Measurements from ENCODE around the gene YTHDF1. TPM values are rescaled to one million over a fixed set of nuclear protein-coding genes. Genes with fewer than 3 reads are reported as not detected.

The YTHDF1 gene
- total RNA-seq, 1 donor from 2014 or later = 32.6 TPM

DNA sequence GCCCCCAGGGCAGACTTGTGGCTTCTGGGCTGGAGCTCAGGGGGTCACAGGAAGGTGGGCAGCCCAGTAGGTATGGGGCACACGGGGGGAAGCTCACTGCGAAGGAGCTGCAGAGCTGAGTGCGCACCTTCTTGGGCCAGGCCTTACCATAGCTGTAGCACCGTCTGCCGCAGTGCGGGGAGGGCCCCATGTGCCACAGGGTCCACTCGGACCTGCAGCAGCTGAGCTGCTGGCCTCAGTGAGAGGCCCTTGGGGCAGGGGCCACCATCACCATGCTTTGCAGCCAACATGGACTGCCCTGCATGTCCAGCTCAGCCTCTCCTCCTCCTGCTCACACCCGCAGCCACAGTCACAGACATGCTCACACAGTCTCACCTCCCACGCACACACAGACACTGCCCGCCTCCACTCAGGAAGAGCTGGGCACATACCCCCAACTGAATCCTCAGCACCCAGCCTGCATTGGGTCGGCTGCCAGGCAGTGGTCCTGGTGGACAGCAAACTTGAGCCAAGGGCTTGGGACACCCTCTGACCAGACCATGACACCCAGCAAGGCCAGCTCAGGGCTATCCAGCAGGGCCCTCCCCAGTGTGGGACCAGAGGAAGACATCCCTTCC is 35.3 kb downstream of the YTHDF1 start:
- Mint-ChIP-seq H3K36me3 (ENCODE audit: low read depth) (no peaks in the 10 kb centered on the region), H3K4me3 (no peak overlapping the region), H3K9me3 (no peaks in the 10 kb centered on the region), H3K27me3 (peaks cover 29% of the 10 kb centered on the region), H3K4me1 (peaks cover 16% of the 10 kb centered on the region), H3K27ac (no peak overlapping the region)
- TF ChIP-seq, protein P1, sequence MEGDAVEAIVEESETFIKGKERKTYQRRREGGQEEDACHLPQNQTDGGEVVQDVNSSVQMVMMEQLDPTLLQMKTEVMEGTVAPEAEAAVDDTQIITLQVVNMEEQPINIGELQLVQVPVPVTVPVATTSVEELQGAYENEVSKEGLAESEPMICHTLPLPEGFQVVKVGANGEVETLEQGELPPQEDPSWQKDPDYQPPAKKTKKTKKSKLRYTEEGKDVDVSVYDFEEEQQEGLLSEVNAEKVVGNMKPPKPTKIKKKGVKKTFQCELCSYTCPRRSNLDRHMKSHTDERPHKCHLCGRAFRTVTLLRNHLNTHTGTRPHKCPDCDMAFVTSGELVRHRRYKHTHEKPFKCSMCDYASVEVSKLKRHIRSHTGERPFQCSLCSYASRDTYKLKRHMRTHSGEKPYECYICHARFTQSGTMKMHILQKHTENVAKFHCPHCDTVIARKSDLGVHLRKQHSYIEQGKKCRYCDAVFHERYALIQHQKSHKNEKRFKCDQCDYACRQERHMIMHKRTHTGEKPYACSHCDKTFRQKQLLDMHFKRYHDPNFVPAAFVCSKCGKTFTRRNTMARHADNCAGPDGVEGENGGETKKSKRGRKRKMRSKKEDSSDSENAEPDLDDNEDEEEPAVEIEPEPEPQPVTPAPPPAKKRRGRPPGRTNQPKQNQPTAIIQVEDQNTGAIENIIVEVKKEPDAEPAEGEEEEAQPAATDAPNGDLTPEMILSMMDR (IDR thresholded peaks at IDR 0.05) = no peak
- intact Hi-C loops (cut with micrococcal nuclease) = loop anchor here (5.0 kb wide), 1 partner anchor 72 kb away; the partner anchor contains the start of gene NKAIN4
- ChIA-PET CTCF (interaction anchor here (0.5 to 2.1 kb wide), 3 partner anchors 59 to 208 kb away, joined by 3 to 5 read pairs (median 4); no protein-coding TSS in a partner anchor), POLR2A (interaction anchor here (0.8 kb wide), 1 partner anchor 208 kb away, joined by 3 read pairs; no protein-coding TSS in a partner anchor)
- ATAC-seq (ENCODE audit: low read depth) (no peak), DNase-seq (no peak)

DNA sequence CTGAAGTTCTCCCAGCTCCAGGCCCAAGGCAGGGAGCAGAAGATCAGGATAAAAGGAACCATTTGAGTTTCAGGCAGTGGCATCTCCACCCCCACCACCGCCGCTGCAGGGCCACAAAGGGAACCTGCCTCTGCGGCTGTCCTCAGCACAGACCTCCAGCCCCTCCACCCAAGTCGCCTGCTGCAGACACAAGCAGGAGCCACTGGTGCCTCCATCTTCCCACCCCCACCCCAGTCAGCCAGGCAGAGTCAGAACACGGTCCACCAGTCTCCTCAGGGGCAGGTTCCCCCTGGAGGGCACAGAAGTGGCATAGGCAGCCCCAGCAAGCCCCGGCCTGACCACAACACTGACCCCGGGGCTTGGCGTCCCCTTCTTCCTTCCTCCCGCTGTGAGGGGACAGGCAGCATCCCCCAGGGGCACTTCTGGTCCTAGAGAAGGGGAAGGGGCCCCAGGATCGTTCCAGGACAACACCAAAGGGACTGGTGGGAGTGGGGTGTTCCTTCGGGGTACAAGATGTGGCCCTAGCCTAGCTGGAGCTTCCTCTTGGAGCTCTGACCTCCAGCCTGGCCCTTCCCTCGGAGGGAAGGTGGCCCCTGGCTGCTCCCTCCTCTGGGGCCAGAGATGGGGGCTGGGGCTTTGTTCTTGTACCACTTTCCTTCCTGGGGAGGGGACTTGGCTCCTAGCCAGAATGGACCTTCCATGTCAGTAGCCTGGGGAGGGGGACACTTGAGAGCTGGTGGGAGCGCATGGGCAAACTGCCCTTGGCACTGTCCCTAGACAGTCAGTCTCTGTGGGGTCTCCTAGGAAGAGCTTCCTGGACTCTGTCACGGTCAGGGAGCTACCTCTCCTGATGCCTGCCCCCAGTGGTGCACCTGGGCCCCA is 36.0 kb downstream of the YTHDF1 start:
- H3K4me1 Mint-ChIP-seq = peaks cover 18% of the 10 kb centered on the region
- H3K27me3 Mint-ChIP-seq = peaks cover 29% of the 10 kb centered on the region
- CTCF ChIA-PET = interaction anchor here (1.0 to 2.1 kb wide), 3 partner anchors 109 to 207 kb away, joined by 3 to 5 read pairs (median 4); no protein-coding TSS in a partner anchor
- H3K27ac Mint-ChIP-seq = no peak overlapping the region
- H3K4me3 Mint-ChIP-seq = peak overlapping the region; percentile 66
- H3K36me3 Mint-ChIP-seq (ENCODE audit: low read depth) = no peaks in the 10 kb centered on the region
- TF ChIP-seq, protein P1 (IDR thresholded peaks at IDR 0.05) = no peak
- POLR2A ChIA-PET = interaction anchor here (0.8 kb wide), 1 partner anchor 207 kb away, joined by 3 read pairs; no protein-coding TSS in a partner anchor
- no peaks in the 10 kb centered on the region for H3K9me3 Mint-ChIP-seq
- ATAC-seq (ENCODE audit: low read depth) = no peak
- intact Hi-C loops (cut with micrococcal nuclease) = loop anchor here (1.0 to 5.0 kb wide), 6 partner anchors 36 to 208 kb away; partner anchors contain the start of genes ARFGAP1, NKAIN4 and YTHDF1
- DNase-seq = no peak

DNA sequence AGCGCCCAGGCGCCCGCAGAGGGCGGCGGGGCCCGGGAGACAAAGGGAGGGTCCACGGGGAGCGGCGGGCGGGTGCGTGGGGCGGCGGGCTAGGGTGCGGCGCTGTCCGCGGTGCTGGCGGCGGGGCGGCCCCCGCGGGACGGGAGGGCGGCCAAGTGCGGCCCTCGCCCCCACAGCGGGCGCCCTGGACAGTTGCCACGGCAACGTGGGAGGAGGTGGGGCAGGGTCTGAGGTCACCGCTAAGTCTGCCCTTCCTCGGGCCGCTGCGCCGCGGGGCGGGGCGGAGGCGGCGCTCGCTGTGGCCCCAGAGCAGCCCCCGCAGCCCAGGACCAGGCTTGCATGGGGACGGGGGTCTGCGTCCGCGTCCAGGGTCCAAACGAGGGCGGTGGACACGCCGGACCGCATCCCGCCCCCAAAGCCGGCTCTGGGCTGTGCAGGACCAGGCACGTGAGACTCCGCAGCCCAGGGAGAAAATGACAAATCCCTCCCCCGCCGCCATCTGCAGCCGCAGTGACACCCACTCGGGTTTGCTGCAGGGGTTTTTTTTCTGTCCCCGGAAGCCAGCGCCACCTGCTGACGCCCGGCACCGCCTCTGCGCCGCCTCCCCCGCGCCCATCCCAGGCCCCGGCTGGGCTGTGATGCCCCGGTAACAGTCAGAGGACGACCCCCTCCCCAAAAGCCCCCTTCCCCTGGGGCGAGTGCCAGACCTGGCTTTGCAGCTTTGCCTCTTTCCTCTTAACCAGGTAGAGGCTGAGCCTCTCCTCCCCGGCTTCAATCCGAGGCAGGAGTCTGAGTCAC is 36.8 kb downstream of the YTHDF1 start:
- ATAC-seq (ENCODE audit: low read depth) (peak; percentile 80), DNase-seq (peak; percentile 70)
- H3K27ac Mint-ChIP-seq = no peak overlapping the region
- peaks cover 21% of the 10 kb centered on the region for H3K4me1 Mint-ChIP-seq
- peaks cover 31% of the 10 kb centered on the region for H3K27me3 Mint-ChIP-seq
- peak overlapping the region; percentile 66 for H3K4me3 Mint-ChIP-seq
- TF ChIP-seq, protein P1 (IDR thresholded peaks at IDR 0.05) = no peak
- intact Hi-C loops (cut with micrococcal nuclease) = loop anchor here (1.0 to 5.0 kb wide), 5 partner anchors 37 to 207 kb away; partner anchors contain the start of genes ARFGAP1 and YTHDF1
- no peaks in the 10 kb centered on the region for H3K9me3 Mint-ChIP-seq
- H3K36me3 Mint-ChIP-seq (ENCODE audit: low read depth) = no peaks in the 10 kb centered on the region
- POLR2A ChIA-PET = no interaction called here
- CTCF ChIA-PET = interaction anchor here (1.0 to 2.1 kb wide), 2 partner anchors 108 to 207 kb away, joined by 3 to 5 read pairs; no protein-coding TSS in a partner anchor

DNA sequence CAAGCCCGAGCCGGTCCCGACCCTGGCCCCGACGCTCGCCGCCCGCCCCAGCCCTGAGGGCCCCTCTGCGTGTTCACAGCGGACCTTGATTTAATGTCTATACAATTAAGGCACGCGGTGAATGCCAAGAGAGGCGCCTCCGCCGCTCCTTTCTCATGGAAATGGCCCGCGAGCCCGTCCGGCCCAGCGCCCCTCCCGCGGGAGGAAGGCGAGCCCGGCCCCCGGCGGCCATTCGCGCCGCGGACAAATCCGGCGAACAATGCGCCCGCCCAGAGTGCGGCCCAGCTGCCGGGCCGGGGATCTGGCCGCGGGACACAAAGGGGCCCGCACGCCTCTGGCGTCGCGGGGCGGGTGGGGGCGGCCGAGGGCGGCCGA is 37.5 kb downstream of the YTHDF1 start:
- H3K4me1 Mint-ChIP-seq = peaks cover 21% of the 10 kb centered on the region
- no peak for DNase-seq
- intact Hi-C loops (cut with micrococcal nuclease) = loop anchor here (5.0 kb wide), 2 partner anchors 76 to 94 kb away; partner anchors contain the start of gene ARFGAP1
- TF ChIP-seq, protein P1 (IDR thresholded peaks at IDR 0.05) = no peak
- CTCF ChIA-PET = no interaction called here
- H3K36me3 Mint-ChIP-seq (ENCODE audit: low read depth) = no peaks in the 10 kb centered on the region
- no peaks in the 10 kb centered on the region for H3K9me3 Mint-ChIP-seq
- POLR2A ChIA-PET = no interaction called here
- no peak overlapping the region for H3K27ac Mint-ChIP-seq
- no peak for ATAC-seq (ENCODE audit: low read depth)
- H3K27me3 Mint-ChIP-seq = peaks cover 34% of the 10 kb centered on the region
- H3K4me3 Mint-ChIP-seq = no peak overlapping the region

Data from activated B cell treated with CpG ODN at 0.5 μM for 24 hours (primary cell).